ENCODE measurements around the gene JPT1.

JPT1 gene

GRCh38 chr17:75155191-75155601 is 884 bp upstream of the JPT1 start:
- DNase-seq (ENCODE audit: low read depth in 1 of 2, low spot score in 1 of 2): no peak
- H3K27me3 ChIP-seq (ENCODE audit: insufficient read depth, poor library complexity, severe bottlenecking): no peaks in the 10 kb centered on the region
- H3K4me3 ChIP-seq (replicated peaks; ENCODE audit: insufficient read depth, low read length): no peak overlapping the region
- TF ChIP-seq GABPA (IDR thresholded peaks at IDR 0.05; ENCODE audit: low read depth): no peak
- no peak for TF ChIP-seq POLR2AphosphoS5 (IDR thresholded peaks at IDR 0.05; ENCODE audit: low read depth)
- no peak for TF ChIP-seq REST (IDR thresholded peaks at IDR 0.05; ENCODE audit: insufficient replicate concordance, low read depth)
- no peak for TF ChIP-seq CTCF (IDR thresholded peaks at IDR 0.05; ENCODE audit: insufficient read depth, low read length)
- TF ChIP-seq SPI1 (IDR thresholded peaks at IDR 0.05; ENCODE audit: borderline replicate concordance, low read depth): no peak
- H3K27ac ChIP-seq (replicated peaks): peak overlapping the region; percentile 46

GRCh38 chr17:75153780-75154194 is 525 bp downstream of the JPT1 start:
- TF ChIP-seq CTCF (IDR thresholded peaks at IDR 0.05; ENCODE audit: insufficient read depth, low read length) (no peak), GABPA (IDR thresholded peaks at IDR 0.05; ENCODE audit: low read depth) (no peak), REST (IDR thresholded peaks at IDR 0.05; ENCODE audit: insufficient replicate concordance, low read depth) (no peak), POLR2AphosphoS5 (IDR thresholded peaks at IDR 0.05; ENCODE audit: low read depth) (no peak; the same call in 1 of the 2 replicates), SPI1 (IDR thresholded peaks at IDR 0.05; ENCODE audit: borderline replicate concordance, low read depth) (no peak)
- no peaks in the 10 kb centered on the region for H3K27me3 ChIP-seq (ENCODE audit: insufficient read depth, poor library complexity, severe bottlenecking)
- H3K4me3 ChIP-seq (replicated peaks; ENCODE audit: insufficient read depth, low read length): peak overlapping the region; percentile 73
- DNase-seq (ENCODE audit: low read depth in 1 of 2, low spot score in 1 of 2): no peak
- H3K27ac ChIP-seq (replicated peaks): peak overlapping the region; percentile 81

GRCh38 chr17:75152922-75153779 is 1.2 kb downstream of the JPT1 start:
- Histone ChIP-seq H3K27ac (replicated peaks) (peak overlapping the region; percentile 81), H3K4me3 (replicated peaks; ENCODE audit: insufficient read depth, low read length) (peak overlapping the region; percentile 73), H3K27me3 (ENCODE audit: insufficient read depth, poor library complexity, severe bottlenecking) (no peaks in the 10 kb centered on the region)
- TF ChIP-seq GABPA (IDR thresholded peaks at IDR 0.05; ENCODE audit: low read depth) (no peak), CTCF (IDR thresholded peaks at IDR 0.05; ENCODE audit: insufficient read depth, low read length) (no peak), SPI1 (IDR thresholded peaks at IDR 0.05; ENCODE audit: borderline replicate concordance, low read depth) (peak; percentile 13; the same call in 1 of the 2 replicates)
- peak in 1 of 2 experiments; percentile 71 for DNase-seq (ENCODE audit: low read depth in 1 of 2, low spot score in 1 of 2)
